ENCODE measurements around the gene PRG3. TPM values are rescaled to one million over a fixed set of nuclear protein-coding genes. Genes with fewer than 3 reads are reported as not detected.

The PRG3 gene
- total and polyA plus RNA-seq, 2 experiments from 2014 or later, result not detected

DNA sequence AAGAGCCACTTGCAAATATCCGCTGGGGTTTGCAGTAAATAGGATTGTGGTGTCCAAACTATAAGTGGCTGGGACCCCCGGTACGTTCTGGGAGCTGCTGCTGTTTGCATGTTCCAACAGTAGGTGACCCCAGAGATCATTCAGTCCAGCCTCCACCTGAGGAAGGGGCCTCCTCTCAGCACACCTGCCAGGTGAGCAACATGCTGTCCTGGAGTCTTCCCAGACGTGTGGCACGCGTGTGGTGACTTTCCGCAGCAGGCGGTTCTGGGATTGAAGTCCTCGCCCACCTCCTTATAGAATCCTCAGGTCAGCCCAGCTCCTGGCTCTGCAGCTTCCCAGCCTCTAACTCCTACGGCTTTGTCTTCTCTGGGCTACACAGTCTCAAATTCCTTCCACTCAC, 36.1 kb downstream of the PRG3 start:
- no peak overlapping the region for H3K4me3 ChIP-seq
- H3K79me2 ChIP-seq, result no peaks in the 10 kb centered on the region
- no peaks in the 10 kb centered on the region for H3K27me3 ChIP-seq
- no peaks in the 10 kb centered on the region for H3K9me2 ChIP-seq (replicated peaks; ENCODE audit: insufficient read depth)
- no peak overlapping the region for H3K27ac ChIP-seq
- no peak for TF ChIP-seq EZH2 (IDR thresholded peaks at IDR 0.05; ENCODE audit: borderline replicate concordance)
- no peak for TF ChIP-seq EZH2phosphoT487 (IDR thresholded peaks at IDR 0.05; ENCODE audit: low read depth, severe bottlenecking, unreplicated experiment)
- TF ChIP-seq, protein P1, sequence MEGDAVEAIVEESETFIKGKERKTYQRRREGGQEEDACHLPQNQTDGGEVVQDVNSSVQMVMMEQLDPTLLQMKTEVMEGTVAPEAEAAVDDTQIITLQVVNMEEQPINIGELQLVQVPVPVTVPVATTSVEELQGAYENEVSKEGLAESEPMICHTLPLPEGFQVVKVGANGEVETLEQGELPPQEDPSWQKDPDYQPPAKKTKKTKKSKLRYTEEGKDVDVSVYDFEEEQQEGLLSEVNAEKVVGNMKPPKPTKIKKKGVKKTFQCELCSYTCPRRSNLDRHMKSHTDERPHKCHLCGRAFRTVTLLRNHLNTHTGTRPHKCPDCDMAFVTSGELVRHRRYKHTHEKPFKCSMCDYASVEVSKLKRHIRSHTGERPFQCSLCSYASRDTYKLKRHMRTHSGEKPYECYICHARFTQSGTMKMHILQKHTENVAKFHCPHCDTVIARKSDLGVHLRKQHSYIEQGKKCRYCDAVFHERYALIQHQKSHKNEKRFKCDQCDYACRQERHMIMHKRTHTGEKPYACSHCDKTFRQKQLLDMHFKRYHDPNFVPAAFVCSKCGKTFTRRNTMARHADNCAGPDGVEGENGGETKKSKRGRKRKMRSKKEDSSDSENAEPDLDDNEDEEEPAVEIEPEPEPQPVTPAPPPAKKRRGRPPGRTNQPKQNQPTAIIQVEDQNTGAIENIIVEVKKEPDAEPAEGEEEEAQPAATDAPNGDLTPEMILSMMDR (IDR thresholded peaks at IDR 0.05; ENCODE audit: poor library complexity), result no peak
- H3K36me3 ChIP-seq (replicated peaks; ENCODE audit: insufficient read depth, low read depth), result no peaks in the 10 kb centered on the region
- 96% methylated on average over 10 of the region's 10 CpGs for WGBS (ENCODE audit: low lambda C conversion rate, missing lambda C conversion rate)
- no peaks in the 10 kb centered on the region for H4K20me1 ChIP-seq (ENCODE audit: insufficient read depth, poor library complexity, severe bottlenecking)
- no peak for DNase-seq (ENCODE audit: low spot score)
- H3K9me3 ChIP-seq (ENCODE audit: low read depth), result no peaks in the 10 kb centered on the region
- H3K4me2 ChIP-seq, result no peak overlapping the region
- H2AFZ ChIP-seq, result no peak overlapping the region
- H3K4me1 ChIP-seq (ENCODE audit: insufficient read depth), result no peaks in the 10 kb centered on the region

DNA sequence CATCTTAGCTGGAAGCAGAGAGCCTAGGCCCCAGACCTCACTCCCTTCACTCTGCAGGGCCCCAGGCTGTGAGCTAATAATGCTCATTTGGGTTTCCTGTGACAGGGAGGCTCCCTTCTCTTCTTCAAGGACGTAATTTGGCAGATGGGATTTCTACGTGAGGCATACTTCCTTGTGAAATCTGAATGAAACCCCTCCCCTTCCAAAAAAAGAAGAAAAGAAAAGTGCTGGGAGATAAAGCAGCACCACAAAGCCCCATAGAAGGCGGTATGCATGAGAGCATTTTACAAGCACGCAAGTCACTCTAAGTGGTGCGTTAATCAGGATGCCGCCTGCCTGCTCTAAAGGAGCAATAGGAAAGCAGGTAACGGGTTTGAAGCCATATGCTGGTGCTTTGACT, 37.1 kb downstream of the PRG3 start:
- Histone ChIP-seq H3K27me3 (no peaks in the 10 kb centered on the region), H2AFZ (no peak overlapping the region)
- 62% methylated on average over 7 of the region's 7 CpGs for WGBS (ENCODE audit: low lambda C conversion rate, missing lambda C conversion rate)

DNA sequence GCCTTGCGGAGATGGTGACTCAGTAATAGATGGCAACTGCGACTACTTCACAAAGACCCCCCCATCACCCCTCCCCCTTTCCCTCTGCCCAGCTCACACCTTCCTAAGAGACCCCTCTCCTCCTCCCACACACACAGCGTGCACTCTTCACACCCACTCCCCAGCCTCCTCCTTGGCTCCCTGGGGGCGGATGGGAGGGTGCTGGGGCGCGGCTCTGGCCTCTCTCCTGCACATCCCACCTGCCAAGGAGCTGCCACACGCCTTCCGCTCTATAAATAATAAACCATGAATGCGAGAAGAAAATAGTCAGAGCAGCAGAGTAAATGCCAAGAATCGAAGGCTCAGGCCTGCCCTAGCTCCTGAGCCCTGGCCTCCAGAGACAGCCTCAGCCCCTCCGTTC, 38.2 kb downstream of the PRG3 start:
- no peaks in the 10 kb centered on the region for H3K4me1 ChIP-seq (ENCODE audit: insufficient read depth)

More for the DNA sequence above, 37.1 kb downstream of the PRG3 start:
- H3K4me3 ChIP-seq, result no peak overlapping the region
- H3K9me2 ChIP-seq (replicated peaks; ENCODE audit: insufficient read depth), result no peaks in the 10 kb centered on the region
- H4K20me1 ChIP-seq (ENCODE audit: insufficient read depth, poor library complexity, severe bottlenecking), result no peaks in the 10 kb centered on the region
- H3K79me2 ChIP-seq, result no peaks in the 10 kb centered on the region
- H3K4me2 ChIP-seq, result no peak overlapping the region
- TF ChIP-seq, protein P1 (IDR thresholded peaks at IDR 0.05; ENCODE audit: poor library complexity), result no peak
- TF ChIP-seq EZH2 (IDR thresholded peaks at IDR 0.05; ENCODE audit: borderline replicate concordance) (no peak), EZH2phosphoT487 (IDR thresholded peaks at IDR 0.05; ENCODE audit: low read depth, severe bottlenecking, unreplicated experiment) (no peak)
- no peaks in the 10 kb centered on the region for H3K4me1 ChIP-seq (ENCODE audit: insufficient read depth)
- DNase-seq (ENCODE audit: low spot score), result no peak
- H3K27ac ChIP-seq, result no peak overlapping the region
- no peaks in the 10 kb centered on the region for H3K9me3 ChIP-seq (ENCODE audit: low read depth)
- H3K36me3 ChIP-seq (replicated peaks; ENCODE audit: insufficient read depth, low read depth), result no peaks in the 10 kb centered on the region

More for the DNA sequence above, 38.2 kb downstream of the PRG3 start:
- no peak overlapping the region for H3K4me3 ChIP-seq
- no peaks in the 10 kb centered on the region for H3K9me2 ChIP-seq (replicated peaks; ENCODE audit: insufficient read depth)
- no peaks in the 10 kb centered on the region for H4K20me1 ChIP-seq (ENCODE audit: insufficient read depth, poor library complexity, severe bottlenecking)
- no peak for TF ChIP-seq EZH2 (IDR thresholded peaks at IDR 0.05; ENCODE audit: borderline replicate concordance)
- TF ChIP-seq, protein P1 (IDR thresholded peaks at IDR 0.05; ENCODE audit: poor library complexity), result no peak
- no peak for TF ChIP-seq EZH2phosphoT487 (IDR thresholded peaks at IDR 0.05; ENCODE audit: low read depth, severe bottlenecking, unreplicated experiment)
- H3K4me2 ChIP-seq, result no peak overlapping the region
- no peaks in the 10 kb centered on the region for H3K79me2 ChIP-seq
- H3K9me3 ChIP-seq (ENCODE audit: low read depth), result no peaks in the 10 kb centered on the region
- no peak for DNase-seq (ENCODE audit: low spot score)
- H3K27ac ChIP-seq, result no peak overlapping the region
- WGBS (ENCODE audit: low lambda C conversion rate, missing lambda C conversion rate), result 89% methylated on average over 11 of the region's 11 CpGs
- H2AFZ ChIP-seq, result no peak overlapping the region
- H3K36me3 ChIP-seq (replicated peaks; ENCODE audit: insufficient read depth, low read depth), result no peaks in the 10 kb centered on the region
- H3K27me3 ChIP-seq, result no peaks in the 10 kb centered on the region

Data from hepatocyte (in vitro differentiated cells).